ENCODE results near the gene PCYT2. TPM values are rescaled to one million over a fixed set of nuclear protein-coding genes. Genes with fewer than 3 reads are reported as not detected.

PCYT2 gene
- polyA plus RNA-seq, 1 donor (not counting 4 experiments of a cell fraction or from before 2014, with no cell fraction given), result 38.1 TPM

GRCh38 chr17:81888105-81888987 is 22.9 kb downstream of the PCYT2 start:
- H4K20me1 ChIP-seq (ENCODE audit: control insufficient read depth, extremely low read depth, insufficient read depth, low read length), result no peaks in the 10 kb centered on the region
- no peak overlapping the region for H3K4me2 ChIP-seq (ENCODE audit: control insufficient read depth, extremely low read depth, insufficient read depth, low read depth, low read length)
- H3K4me3 ChIP-seq (ENCODE audit: control insufficient read depth in 2 of 3, extremely low read depth in 1 of 3, insufficient read depth in 2 of 3, low read depth in 1 of 3, low read length in 3 of 3), result no peak overlapping the region
- H3K9me1 ChIP-seq (ENCODE audit: control insufficient read depth, extremely low read depth, insufficient read depth, low read length), result no peaks in the 10 kb centered on the region
- H3K79me2 ChIP-seq (ENCODE audit: control insufficient read depth, insufficient read depth, low read length), result peaks cover 62% of the 10 kb centered on the region
- no peak overlapping the region for H3K9ac ChIP-seq (ENCODE audit: control insufficient read depth, extremely low read depth, insufficient read depth, low read length)
- no peaks in the 10 kb centered on the region for H3K9me3 ChIP-seq (ENCODE audit: control insufficient read depth, low read depth, low read length)
- no peak overlapping the region for H3K27ac ChIP-seq (ENCODE audit: control insufficient read depth, insufficient read depth, low read length)
- FAIRE-seq (no peak), DNase-seq (ENCODE audit: low read depth, low spot score) (no peak)
- H2AFZ ChIP-seq (ENCODE audit: control insufficient read depth, low read length), result no peak overlapping the region
- H3K36me3 ChIP-seq (ENCODE audit: control insufficient read depth in 2 of 2, extremely low read depth in 1 of 2, insufficient read depth in 2 of 2, low read length in 2 of 2), result peaks cover 37 to 48% of the 10 kb centered on the region in 2 experiments
- H3K27me3 ChIP-seq (ENCODE audit: control insufficient read depth, extremely low read depth, insufficient read depth, low read length), result no peaks in the 10 kb centered on the region
- H3K4me1 ChIP-seq (ENCODE audit: control insufficient read depth, extremely low read depth, insufficient read depth, low read length), result peaks cover 13% of the 10 kb centered on the region
- TF ChIP-seq CTCF (optimal IDR thresholded peaks at IDR 0.05 in 1 of 3, IDR thresholded peaks at IDR 0.05 in 1 of 3, conservative IDR thresholded peaks at IDR 0.05 in 1 of 3; ENCODE audit: extremely low read depth in 1 of 3, insufficient read depth in 2 of 3, low read length in 3 of 3) (no peak), EZH2 (IDR thresholded peaks at IDR 0.05; ENCODE audit: low read length) (no peak)
- dilution Hi-C loops (cut with MboI; ENCODE audit: extremely low pct_ligation_motif_present, low sequenced_read_pairs), result no loop called here

DNA sequence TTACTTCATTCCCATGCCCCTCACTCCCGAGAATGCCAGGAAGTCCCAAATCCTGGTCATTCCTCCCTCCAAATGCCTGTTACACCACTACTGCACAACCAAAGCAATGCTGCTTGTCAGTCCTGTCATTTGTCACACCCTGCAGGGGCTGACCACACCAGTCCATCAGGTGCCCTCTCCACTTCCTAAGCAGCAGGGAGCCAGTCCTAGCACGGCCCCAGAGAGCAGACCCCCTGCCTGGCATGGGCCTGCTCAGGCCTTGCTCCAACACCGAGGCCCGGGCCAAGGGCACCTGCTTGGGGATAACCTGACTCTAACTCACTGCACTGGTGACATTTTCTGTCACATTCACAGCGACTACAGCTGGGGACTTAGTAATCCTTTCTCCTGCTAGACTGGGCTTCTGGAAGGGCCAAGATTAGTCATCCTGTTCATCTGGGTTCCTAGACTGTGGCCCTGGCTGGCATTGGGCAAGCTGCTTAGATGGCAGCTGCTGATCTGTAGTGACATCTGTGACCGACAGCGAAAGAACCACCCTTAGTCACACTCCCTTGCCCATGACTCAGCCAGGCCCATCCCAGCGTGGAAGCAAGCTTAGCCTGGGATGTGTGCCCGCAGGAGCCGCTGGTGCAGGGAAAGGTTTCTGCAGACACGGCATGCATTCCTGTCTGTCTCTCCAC is 25.2 kb downstream of the PCYT2 start:
- Histone ChIP-seq H3K4me1 (ENCODE audit: control insufficient read depth, extremely low read depth, insufficient read depth, low read length) (peaks cover 13% of the 10 kb centered on the region), H3K27ac (ENCODE audit: control insufficient read depth, insufficient read depth, low read length) (no peak overlapping the region), H3K4me3 (ENCODE audit: control insufficient read depth in 2 of 3, extremely low read depth in 1 of 3, insufficient read depth in 2 of 3, low read depth in 1 of 3, low read length in 3 of 3) (no peak overlapping the region), H3K79me2 (ENCODE audit: control insufficient read depth, insufficient read depth, low read length) (peaks cover 53% of the 10 kb centered on the region), H3K4me2 (ENCODE audit: control insufficient read depth, extremely low read depth, insufficient read depth, low read depth, low read length) (no peak overlapping the region), H4K20me1 (ENCODE audit: control insufficient read depth, extremely low read depth, insufficient read depth, low read length) (no peaks in the 10 kb centered on the region), H2AFZ (ENCODE audit: control insufficient read depth, low read length) (no peak overlapping the region), H3K36me3 (ENCODE audit: control insufficient read depth in 2 of 2, extremely low read depth in 1 of 2, insufficient read depth in 2 of 2, low read length in 2 of 2) (peaks cover 37 to 48% of the 10 kb centered on the region in 2 experiments), H3K9ac (ENCODE audit: control insufficient read depth, extremely low read depth, insufficient read depth, low read length) (no peak overlapping the region), H3K9me1 (ENCODE audit: control insufficient read depth, extremely low read depth, insufficient read depth, low read length) (no peaks in the 10 kb centered on the region), H3K9me3 (ENCODE audit: control insufficient read depth, low read depth, low read length) (no peaks in the 10 kb centered on the region), H3K27me3 (ENCODE audit: control insufficient read depth, extremely low read depth, insufficient read depth, low read length) (no peaks in the 10 kb centered on the region)
- TF ChIP-seq CTCF (optimal IDR thresholded peaks at IDR 0.05 in 1 of 3, IDR thresholded peaks at IDR 0.05 in 1 of 3, conservative IDR thresholded peaks at IDR 0.05 in 1 of 3; ENCODE audit: extremely low read depth in 1 of 3, insufficient read depth in 2 of 3, low read length in 3 of 3) (no peak), EZH2 (IDR thresholded peaks at IDR 0.05; ENCODE audit: low read length) (no peak)
- FAIRE-seq (no peak), DNase-seq (ENCODE audit: low read depth, low spot score) (no peak)
- dilution Hi-C loops (cut with MboI; ENCODE audit: extremely low pct_ligation_motif_present, low sequenced_read_pairs), result no loop called here

Measured in keratinocyte (primary cell).